ENCODE results near the gene DAGLA. TPM values are rescaled to one million over a fixed set of nuclear protein-coding genes. Genes with fewer than 3 reads are reported as not detected.
"Not testable (repeated sequence)": the region's sequence is repeated elsewhere in the genome, so short reads cannot be mapped to it uniquely, and the experiment has no call there.

DAGLA gene
- total RNA-seq, 6 experiments from 2014 or later, result 2.4 to 4.2 (median 3.3) TPM

- H3K4me3 Mint-ChIP-seq, result no peak overlapping the region
- no peak for DNase-seq
- H3K36me3 Mint-ChIP-seq (ENCODE audit: low read depth), result no peaks in the 10 kb centered on the region
- TF ChIP-seq, protein P1, sequence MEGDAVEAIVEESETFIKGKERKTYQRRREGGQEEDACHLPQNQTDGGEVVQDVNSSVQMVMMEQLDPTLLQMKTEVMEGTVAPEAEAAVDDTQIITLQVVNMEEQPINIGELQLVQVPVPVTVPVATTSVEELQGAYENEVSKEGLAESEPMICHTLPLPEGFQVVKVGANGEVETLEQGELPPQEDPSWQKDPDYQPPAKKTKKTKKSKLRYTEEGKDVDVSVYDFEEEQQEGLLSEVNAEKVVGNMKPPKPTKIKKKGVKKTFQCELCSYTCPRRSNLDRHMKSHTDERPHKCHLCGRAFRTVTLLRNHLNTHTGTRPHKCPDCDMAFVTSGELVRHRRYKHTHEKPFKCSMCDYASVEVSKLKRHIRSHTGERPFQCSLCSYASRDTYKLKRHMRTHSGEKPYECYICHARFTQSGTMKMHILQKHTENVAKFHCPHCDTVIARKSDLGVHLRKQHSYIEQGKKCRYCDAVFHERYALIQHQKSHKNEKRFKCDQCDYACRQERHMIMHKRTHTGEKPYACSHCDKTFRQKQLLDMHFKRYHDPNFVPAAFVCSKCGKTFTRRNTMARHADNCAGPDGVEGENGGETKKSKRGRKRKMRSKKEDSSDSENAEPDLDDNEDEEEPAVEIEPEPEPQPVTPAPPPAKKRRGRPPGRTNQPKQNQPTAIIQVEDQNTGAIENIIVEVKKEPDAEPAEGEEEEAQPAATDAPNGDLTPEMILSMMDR (IDR thresholded peaks at IDR 0.05), result no peak
- no peaks in the 10 kb centered on the region for H3K4me1 Mint-ChIP-seq (ENCODE audit: low read depth)
- no peak overlapping the region for H3K27ac Mint-ChIP-seq
- H3K9me3 Mint-ChIP-seq, result no peaks in the 10 kb centered on the region
- peaks cover 40% of the 10 kb centered on the region for H3K27me3 Mint-ChIP-seq (ENCODE audit: insufficient read depth)
These were observed 12.4 kb upstream of the DAGLA start for GRCh38 chr11:61667684-61668305.

GRCh38 chr11:61669417-61669816, 10.8 kb upstream of the DAGLA start:
- no peak overlapping the region for H3K27ac Mint-ChIP-seq
- H3K4me3 Mint-ChIP-seq, result no peak overlapping the region
- H3K4me1 Mint-ChIP-seq (ENCODE audit: low read depth), result no peaks in the 10 kb centered on the region
- TF ChIP-seq, protein P1 (IDR thresholded peaks at IDR 0.05), result no peak
- peaks cover 47% of the 10 kb centered on the region for H3K27me3 Mint-ChIP-seq (ENCODE audit: insufficient read depth)
- no peaks in the 10 kb centered on the region for H3K9me3 Mint-ChIP-seq
- no peak for DNase-seq
- no peaks in the 10 kb centered on the region for H3K36me3 Mint-ChIP-seq (ENCODE audit: low read depth)

GRCh38 chr11:61670626-61671025, 9.6 kb upstream of the DAGLA start:
- Mint-ChIP-seq H3K4me1 (ENCODE audit: low read depth) (no peaks in the 10 kb centered on the region), H3K4me3 (no peak overlapping the region), H3K27me3 (ENCODE audit: insufficient read depth) (peaks cover 53% of the 10 kb centered on the region), H3K36me3 (ENCODE audit: low read depth) (no peaks in the 10 kb centered on the region), H3K27ac (no peak overlapping the region), H3K9me3 (no peaks in the 10 kb centered on the region)
- DNase-seq, result no peak
- TF ChIP-seq, protein P1 (IDR thresholded peaks at IDR 0.05), result no peak

DNA sequence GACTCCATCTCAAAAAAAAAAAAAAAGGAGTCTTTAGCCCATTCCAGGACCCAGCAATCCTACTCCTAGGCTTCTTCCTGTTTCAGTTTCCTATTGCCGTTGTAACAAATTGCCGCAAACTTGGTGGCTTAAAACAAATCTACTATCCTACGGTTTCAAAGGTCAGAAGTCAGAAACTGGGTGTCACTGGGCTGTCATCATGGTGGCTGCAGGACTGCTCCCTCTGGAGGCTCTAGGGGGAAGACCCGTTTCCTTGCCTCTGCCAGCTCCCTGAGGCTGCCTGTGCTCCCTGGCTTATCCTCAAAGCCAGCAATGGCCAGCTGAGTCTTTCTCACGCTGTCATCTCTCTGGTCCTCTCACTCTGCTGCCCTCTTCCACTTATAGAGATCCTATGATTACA, 8.7 kb upstream of the DAGLA start:
- H3K27ac Mint-ChIP-seq, result no peak overlapping the region

DNA sequence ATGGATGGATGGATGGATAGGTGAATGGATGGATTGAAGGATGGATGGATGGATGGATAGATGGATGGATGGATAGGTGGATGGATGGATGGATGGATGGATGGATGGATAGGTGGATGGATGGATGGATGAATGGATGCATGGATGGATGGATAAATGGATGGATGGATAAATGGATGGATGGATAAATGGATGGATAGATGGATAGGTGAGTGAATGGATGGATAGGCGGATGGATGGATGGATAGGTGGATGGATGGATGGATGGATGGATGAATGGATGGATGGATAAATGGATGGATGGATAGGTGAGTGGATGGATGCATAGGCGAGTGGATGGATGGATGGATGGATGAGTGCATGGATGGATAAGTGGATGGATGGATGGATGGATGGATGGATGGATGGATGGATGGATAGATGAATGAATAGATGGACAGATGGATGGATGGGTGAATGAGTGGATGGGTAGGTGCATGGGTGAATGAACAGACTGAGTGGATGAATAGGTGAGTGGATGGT, 6.2 kb upstream of the DAGLA start:
- H3K9me3 Mint-ChIP-seq; DNase-seq; H3K4me1 Mint-ChIP-seq (ENCODE audit: low read depth); H3K4me3 Mint-ChIP-seq; H3K36me3 Mint-ChIP-seq (ENCODE audit: low read depth); H3K27ac Mint-ChIP-seq: not testable (repeated sequence)
- peaks cover 56% of the 10 kb centered on the region for H3K27me3 Mint-ChIP-seq (ENCODE audit: insufficient read depth)

More for the DNA sequence above, 8.7 kb upstream of the DAGLA start:
- Mint-ChIP-seq H3K9me3 (no peaks in the 10 kb centered on the region), H3K4me3 (no peak overlapping the region), H3K4me1 (ENCODE audit: low read depth) (no peaks in the 10 kb centered on the region), H3K27me3 (ENCODE audit: insufficient read depth) (peaks cover 55% of the 10 kb centered on the region), H3K36me3 (ENCODE audit: low read depth) (no peaks in the 10 kb centered on the region)
- TF ChIP-seq, protein P1 (IDR thresholded peaks at IDR 0.05), result peak; percentile 50; the same call in 1 of the 2 replicates
- no peak for DNase-seq

DNA sequence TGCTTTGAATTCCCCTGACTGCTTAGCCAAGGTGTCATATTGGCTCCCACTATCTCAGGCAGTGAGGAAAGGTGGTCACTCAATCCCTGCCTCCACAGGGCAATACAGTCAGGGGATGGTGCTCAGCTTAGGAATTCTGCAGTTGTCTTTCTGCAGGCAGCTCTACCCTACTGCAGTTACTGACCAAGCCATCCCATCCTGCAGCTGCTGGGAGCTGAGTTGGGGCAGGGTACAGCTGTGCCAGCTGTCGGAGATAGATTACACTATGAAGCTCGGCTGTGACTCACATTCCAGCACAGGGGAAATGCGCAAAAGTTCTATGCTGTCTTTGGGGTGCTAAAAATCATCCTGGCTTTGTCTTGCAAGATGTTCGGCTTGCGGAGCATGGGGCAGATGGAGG, 4.4 kb upstream of the DAGLA start:
- H3K9me3 Mint-ChIP-seq, result no peaks in the 10 kb centered on the region
- peaks cover 50% of the 10 kb centered on the region for H3K27me3 Mint-ChIP-seq (ENCODE audit: insufficient read depth)
- TF ChIP-seq, protein P1 (IDR thresholded peaks at IDR 0.05), result no peak
- H3K4me3 Mint-ChIP-seq, result no peak overlapping the region
- H3K36me3 Mint-ChIP-seq (ENCODE audit: low read depth), result no peaks in the 10 kb centered on the region
- DNase-seq, result no peak
- H3K4me1 Mint-ChIP-seq (ENCODE audit: low read depth), result 0 out of 2 replicates have a peak, but pooled peaks cover 2% of the 10 kb centered on the region
- H3K27ac Mint-ChIP-seq, result no peak overlapping the region
